ENCODE data around the gene DNM3.

DNM3 gene

DNA sequence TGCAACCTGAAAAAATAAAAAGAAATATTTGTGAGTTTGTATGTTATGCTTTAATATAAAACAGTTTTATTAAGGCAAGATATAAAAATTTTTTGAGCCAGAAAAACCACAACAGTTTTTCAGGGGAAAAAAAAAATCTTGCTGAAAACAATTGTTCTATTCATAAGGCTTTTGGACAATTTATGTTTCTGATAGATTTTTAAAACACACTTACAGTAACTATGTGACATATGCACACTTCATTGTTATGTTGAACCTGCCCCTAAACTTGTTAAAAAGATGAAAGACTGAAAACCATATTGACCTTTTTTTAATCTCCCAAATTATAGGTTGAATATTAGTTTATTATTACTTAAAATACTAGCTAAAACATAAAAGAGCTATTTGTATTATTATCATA is 299.3 kb downstream of the DNM3 start:
- DNase-seq (ENCODE audit: low read depth) = no peak

DNA sequence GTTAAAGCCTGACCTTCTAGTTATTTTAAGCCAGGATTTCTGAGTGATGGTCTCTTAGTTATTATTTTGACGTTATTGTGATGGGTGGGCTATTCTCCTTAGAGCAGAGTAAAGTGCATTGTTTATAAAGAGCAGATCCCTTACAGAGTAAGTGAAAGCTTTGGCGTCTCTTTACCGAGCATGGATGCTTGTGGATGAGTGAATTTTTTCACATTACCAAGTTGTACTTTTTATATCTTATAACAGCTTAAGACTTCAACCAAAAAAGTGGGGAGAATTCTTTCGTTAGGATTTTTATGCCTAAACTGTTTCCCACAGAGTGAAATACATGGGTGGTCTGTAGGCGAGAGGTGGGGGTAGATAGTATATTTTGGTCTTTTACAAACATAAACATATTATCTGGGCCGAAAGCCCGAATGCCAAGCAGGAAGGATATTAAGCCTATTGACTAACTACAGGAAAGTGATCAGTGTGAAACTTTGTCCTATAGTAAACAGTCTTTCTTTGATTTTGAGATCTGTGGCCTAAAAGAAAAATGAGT is 300.1 kb downstream of the DNM3 start:
- no peak for DNase-seq (ENCODE audit: low read depth)

DNA sequence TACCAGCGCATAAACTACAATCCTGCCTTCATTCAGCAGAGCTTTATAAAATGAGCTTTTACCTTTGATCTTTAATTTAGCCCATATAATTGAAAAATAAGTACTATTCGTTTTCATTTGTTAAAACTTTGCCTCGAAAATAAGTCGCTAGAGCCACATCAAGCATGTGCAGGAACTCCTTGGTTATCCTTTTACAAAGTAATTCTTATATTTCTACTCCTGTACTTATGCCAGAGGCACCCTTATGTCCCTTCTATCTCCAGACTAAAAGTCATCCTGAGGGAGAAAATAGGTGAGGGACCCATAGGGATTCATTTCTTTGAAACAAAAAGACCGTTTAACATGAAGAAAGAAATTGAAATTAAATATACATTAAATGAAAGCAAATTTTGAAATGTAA is 301.0 kb downstream of the DNM3 start:
- no peak for DNase-seq (ENCODE audit: low read depth)

DNA sequence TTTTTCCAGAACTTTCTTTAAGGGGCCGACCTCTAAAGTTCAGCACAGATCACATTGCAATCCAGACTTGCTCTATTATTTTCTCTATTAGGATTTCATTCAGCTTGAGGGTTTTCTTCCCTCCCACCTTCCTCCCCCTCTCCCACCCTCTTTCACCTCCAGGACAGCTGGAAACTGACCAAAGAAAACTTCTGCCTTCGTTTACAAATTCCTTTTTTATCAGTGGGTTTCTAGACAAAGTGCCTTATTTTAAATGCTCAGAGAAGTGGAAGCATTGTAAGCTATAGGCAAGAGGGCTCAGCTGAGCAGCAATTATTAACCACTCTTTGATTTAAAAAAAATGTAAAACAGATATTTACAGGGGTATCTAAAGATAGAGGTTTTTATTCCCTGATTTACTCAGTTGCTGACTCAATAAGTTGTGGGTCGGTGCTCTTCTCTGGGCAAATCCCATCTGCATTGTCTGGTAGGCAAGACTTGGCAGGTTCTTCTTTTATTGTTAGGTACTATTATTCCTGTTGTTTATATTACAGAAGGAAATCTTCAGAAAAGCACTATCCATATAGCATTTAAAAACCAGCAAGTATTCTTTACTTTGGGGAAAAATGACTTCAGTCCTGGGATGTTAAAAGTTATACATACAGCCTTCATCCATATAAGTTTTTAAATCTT is 302.2 kb downstream of the DNM3 start:
- no peak for DNase-seq (ENCODE audit: low read depth)

DNA sequence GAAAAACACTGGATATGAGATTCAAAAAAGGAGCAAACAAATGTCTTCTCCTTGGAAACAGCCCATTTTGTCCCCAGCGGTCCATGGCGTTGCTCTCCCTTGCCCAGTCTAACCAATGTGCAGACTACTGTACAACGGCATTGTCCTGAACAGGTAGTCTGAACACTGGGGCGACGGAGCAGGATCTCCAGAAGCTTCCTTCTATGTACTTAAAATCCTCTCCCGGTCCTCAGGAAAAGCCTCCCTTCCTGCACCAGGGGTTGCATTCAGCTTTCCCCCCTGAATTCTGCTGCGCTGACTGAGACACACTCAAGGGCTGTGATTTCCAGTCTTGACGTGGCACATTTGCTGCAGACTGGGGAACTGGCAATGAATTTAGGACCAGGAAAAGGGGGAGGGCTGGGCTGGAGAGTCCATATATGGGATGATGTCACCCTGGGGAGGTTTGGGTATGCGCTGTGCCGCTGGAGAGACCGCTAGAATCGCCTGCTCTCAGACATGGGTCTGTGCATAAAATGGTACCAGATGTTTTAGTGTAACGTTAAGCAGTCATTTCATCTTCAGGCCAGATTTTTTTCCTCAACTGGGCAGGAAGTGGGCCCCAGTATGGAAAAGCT is 303.3 kb downstream of the DNM3 start:
- no peak for DNase-seq (ENCODE audit: low read depth)

DNA sequence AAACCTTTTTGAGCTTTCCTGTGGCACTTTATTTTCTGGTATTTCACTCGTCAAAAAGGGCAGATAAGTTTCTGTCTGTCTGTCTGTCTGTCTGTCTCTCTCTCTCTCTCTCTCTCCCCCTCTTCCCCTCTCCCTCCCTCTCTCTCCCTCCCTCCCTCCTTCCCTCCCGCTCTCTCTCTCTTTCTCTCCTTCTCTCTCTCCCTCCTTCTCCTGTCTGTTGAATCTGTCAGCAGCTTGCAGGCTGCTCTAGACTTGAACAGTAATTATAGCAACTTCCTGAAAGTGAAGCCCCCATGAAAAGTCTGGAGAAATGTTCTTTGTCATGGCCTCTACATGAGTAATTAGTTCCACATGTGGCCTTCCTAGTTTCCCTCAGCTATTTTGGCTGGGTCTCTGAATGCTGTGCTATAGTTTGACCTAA is 303.9 kb downstream of the DNM3 start:
- no peak for DNase-seq (ENCODE audit: low read depth)

DNA sequence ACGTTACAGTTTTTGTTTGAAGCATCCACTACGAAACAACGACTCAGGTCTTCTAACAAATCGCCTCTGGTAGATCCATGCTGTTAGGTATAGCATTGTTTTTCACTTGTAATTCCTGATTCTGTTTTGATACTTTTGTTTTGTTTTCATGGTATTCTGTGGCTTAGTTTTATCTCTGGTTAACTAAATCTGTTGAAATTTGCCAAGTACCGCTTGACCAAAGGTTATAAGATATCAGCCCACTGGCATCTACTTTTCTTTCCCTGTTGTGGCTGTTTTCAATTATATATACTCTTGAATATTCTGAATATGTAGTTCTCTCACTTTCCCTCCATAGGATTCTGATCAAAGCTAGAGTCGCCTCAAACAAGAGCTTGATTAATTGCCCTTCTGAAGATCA is 304.4 kb downstream of the DNM3 start:
- DNase-seq (ENCODE audit: low read depth) = no peak

DNA sequence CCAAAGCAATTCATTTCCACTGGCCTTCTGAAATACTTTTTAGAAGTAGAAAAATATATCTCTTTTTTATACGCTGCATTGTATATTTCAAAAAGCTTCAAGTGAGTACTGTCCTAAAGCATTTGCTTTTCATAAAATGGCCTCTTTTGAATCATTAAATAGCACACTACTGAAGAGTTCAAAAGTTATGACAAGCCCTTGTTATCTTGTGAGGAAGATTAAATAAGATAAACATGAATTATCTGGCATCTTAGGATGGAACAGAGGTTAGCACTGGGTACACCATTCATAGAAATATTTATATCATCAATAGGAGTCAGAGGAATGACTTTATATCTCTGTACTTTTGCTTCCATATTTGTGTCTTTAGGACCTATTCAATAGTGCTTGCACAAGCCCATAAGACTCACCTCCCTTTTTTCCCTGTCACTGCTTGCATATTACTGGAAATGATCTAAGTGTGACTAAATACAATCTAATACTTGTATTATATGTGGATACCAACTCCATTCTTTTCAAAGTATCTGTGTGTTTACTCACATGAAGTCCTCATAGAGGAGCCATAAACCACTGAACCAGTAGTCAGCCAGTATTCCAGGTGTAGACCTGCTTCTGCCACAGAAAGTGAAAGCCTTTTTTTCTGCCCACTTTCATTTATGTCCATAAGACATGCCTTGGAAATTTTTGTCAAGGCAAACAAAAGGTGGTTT is 305.0 kb downstream of the DNM3 start:
- no peak for DNase-seq (ENCODE audit: low read depth)

DNA sequence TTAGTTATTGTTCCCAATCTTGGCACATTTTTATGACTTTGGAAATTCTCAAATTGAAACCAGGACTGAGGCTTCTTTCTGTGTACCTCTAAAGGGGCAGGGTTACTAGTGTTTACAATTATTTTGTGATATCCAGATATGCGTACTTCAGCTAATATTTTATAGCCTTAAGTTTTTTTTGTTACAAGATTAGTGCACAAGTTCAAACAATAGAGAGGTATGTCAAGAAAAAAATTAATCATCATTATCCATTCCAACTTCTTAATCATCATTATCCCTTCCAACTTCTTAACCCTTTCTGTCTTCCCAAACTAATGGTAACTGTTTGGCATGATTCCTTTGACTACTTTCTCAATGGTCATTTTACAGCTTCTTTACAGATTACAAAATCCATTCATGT is 306.2 kb downstream of the DNM3 start:
- no peak for DNase-seq (ENCODE audit: low read depth)

DNA sequence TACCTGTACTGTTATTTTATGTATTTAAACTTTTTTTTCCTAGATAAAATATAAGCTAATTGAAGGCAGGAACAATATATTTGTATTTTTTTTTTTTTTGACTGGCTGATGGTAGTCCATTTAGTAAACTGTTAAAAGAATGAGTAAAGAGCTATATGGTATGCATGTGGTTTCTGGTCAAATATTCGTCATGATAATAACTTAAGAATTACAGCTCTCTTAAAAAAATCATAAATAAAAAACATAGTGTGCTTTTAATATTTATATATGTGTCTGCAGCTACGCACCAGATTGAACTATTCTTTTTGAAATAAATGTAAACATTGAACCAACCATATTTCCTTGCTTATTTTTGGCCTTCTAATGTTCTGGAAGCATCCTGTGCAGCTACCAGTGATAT is 306.9 kb downstream of the DNM3 start:
- no peak for DNase-seq (ENCODE audit: low read depth)

DNA sequence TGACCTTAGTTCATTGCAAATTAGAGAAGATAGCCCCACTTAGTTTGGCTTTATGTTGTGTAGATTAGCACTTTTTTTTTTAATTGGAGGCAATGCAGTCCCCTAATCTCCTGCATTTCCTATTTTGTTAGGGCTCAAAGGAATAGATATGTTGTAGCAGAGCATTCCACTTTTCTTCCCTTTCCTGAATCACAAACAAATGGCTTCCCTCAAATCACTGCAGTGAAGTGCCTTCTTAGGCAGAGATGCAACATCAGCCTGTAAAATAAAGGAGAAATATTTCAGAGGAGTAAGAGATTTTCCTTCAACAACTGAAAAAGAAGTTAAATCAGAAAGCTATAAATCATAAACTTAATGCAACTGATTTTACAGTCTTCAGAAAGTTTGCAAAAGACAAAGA is 307.4 kb downstream of the DNM3 start:
- DNase-seq (ENCODE audit: low read depth) = no peak

DNA sequence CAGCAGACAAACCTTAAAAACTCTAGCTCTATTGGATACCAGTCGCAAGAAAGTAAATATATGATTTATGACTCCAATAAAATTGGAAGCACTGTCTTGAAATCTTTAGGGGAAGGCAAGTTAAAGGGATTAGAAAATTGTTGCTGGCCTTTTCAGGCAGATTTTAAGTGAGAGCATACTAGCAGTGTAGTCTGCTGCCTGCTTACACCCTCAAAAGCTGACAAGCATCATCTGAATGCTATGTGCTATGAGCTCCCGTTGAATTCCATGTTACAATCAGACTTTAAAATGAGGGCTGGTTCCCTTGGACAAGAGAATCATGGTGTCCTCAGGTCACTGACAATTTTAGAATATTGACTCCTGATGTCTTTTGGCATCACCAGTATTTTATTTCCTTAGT is 308.0 kb downstream of the DNM3 start:
- DNase-seq (ENCODE audit: low read depth) = no peak

DNA sequence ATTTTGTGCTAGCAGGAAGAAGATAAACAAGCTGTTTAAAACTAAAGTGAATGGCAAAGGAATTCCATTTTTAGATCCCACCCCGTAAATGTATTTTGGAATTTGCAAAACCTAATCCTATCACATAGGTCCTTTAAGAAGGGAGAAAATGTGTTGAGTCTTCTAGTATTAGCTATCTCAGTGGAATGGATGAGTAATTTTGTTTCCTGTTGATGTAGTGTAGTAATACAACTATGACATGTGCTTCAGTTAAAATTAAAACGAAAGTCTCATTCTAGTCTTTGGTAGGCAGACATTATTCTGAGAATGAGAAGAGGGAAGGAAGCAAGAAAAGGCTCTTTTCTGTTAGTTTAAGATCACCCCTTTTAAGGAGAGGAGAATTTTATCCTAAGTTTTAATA is 313.3 kb downstream of the DNM3 start:
- no peak for DNase-seq (ENCODE audit: low read depth)

DNA sequence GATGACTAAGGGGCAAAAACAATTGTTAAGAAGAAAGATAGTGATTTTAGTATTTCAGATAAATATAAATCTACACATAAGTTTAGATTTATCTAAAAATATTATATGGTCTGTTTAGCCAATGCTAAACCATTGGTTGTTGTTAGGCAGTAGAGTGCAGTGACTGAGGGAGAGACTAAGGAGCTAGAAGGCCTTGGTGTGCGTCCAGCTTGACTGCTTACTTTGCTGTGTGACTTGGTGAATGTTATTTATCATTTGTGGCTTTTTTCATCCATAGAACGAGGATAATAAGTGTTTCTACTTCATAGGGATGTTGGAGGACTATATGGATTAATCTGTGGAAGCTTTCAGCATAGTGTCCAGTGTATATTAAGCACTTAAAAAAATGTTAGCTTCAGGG is 314.5 kb downstream of the DNM3 start:
- DNase-seq (ENCODE audit: low read depth) = no peak

DNA sequence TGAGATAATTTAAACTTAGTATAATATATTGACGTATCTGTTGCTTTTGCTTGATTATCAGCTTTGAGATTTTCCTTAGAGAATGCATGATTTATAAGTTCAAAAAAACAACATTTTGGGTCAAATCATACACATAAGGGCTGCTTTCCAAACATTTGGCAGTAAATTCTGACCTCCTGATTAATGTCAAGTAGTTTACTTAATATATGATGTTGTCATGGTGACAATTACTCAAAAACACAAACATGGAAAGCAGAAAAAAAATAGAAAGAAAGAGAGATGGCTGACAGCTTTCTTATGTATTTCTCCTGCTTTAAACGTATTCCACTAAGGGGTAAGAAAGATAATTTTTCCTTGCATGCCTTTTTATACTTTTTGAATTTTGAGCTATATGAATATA is 320.9 kb downstream of the DNM3 start:
- DNase-seq (ENCODE audit: low read depth) = no peak

DNA sequence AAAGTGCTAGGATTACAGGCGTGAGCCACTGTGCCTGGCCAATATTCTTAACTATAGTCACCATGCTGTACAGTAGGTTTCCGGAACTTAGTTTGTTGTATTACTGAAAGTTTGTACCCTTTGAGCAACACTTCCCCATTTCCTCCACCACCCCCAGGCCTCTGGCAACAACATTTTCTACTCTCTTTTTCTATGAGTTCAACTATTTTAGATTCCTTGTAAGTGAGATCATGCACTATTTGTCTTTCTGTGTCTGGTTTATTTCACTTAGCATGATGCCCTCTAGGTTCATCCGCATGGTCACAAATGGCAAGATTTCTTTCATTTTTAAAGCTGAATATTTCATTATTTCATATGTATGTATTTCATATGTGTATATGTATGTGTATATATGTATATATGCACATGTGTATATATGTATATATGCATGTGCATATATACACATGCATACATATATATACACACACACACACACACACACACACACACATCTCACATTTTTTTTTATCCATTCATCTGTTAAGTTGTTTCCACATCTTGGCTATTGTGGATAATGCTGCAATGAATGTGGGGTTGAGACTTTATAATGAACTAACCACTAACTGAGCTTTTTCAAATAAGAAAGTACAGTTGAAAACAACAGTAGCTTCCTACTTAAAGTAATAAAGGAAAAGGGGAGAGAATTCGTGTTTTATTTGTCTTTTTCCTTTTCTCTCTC is 322.4 kb downstream of the DNM3 start:
- DNase-seq (ENCODE audit: low read depth) = no peak

DNA sequence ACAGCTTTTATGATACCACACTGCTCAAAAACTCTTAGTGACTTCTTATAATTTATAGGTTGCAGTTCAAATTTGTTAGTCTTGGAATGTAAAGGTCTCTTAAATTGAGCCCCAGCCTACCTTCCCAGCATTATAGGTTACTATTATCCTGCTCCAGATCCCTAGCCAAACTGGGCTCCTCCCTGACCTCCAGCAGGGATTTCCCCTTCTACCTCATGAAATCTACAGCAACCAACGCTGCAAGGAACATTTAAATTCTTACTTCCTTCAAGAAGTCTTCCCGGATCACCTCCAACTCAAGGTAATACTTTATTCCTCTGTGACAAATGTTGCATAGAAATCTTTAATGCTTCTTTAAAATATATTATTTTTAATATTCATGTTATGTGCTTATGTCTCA is 324.1 kb downstream of the DNM3 start:
- no peak for DNase-seq (ENCODE audit: low read depth)

DNA sequence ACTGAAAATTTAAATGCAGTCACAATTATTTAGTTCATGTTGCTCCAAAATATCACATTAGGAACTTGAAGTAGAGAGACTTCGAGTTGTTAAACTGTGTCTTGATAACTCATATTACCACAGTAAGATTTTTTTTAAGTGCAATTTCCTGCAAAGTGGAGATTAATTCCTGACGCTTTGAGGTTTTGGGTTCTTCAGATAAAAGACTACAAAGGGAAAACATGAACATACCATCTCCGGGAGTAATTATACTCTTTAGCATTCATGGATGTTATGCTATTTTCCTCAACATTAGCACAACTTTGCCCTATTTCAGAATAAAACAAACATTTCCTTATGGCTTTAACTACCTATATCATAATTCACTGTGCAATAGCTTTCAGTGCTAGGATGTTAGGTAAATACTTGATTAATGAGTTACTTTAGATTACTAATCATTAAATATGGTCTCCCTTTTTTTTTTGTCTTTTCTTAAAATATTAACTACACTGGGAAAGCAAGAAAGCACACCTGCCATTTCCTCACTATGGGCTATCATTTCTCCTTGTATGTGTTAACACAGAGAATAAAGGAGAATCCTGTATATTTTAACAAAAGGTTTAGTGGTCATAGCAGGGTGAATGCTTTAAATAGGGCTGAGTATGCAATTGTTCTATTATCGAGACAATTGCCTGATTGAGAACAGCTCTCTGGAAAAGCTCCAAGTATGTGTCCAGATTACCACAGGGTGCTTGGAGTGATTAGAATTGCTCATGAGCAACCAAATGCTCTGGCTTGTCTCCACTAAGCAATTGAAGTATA is 326.7 kb downstream of the DNM3 start:
- no peak for DNase-seq (ENCODE audit: low read depth)

DNA sequence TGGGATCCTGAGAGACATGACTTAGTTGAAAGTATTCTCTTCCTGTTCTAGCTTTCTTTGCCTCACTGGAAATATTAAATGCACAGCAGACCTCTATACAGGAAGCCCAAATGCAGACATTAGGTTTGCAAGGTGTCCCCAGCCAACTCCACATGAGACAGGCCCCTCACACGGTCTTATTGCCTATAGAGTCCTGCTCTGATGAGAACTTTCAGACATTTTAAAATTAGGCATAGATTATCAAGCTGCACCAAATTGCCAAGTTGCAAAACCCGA is 327.2 kb downstream of the DNM3 start:
- no peak for DNase-seq (ENCODE audit: low read depth)

DNA sequence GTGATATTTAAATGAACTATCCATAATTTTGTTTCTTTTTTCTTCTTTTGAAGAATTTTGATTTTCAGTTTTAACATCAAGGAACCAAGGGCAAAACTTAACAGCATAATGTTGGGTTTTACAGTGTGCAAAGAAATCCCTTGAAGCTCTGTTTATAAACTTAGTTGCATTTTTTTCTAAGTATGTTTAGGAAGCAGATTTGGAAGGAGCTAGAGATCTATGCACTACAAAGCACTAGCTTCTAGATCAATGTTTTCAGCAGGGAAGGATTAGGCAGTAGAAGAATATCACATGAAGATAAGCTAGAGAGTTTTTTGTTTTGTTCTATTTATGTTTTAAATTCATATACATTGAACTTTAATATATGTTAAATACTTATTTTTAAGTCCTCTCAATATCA is 328.5 kb downstream of the DNM3 start:
- no peak for DNase-seq (ENCODE audit: low read depth)

DNA sequence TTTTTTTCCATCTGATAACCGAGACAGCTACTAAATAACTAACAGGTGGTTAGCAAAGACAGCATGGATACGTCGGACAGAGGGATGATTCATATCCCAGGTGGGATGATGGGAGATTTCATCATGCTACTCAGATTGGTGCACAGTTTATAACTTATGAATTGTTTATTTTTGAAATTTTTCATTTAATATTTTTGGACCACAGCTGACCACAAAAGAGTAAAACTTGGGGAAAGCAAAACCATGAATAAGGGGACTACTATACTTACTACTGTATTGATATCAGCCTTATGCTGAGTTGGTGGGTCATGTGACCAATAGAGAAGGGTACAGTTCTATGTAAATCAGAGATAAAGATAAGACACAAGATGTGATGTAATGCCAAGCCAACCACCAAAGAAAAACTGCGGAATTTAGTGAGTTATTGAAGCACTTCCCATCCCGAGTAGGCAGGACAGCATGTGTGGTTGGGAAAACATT is 331.1 kb downstream of the DNM3 start:
- DNase-seq (ENCODE audit: low read depth) = no peak

DNA sequence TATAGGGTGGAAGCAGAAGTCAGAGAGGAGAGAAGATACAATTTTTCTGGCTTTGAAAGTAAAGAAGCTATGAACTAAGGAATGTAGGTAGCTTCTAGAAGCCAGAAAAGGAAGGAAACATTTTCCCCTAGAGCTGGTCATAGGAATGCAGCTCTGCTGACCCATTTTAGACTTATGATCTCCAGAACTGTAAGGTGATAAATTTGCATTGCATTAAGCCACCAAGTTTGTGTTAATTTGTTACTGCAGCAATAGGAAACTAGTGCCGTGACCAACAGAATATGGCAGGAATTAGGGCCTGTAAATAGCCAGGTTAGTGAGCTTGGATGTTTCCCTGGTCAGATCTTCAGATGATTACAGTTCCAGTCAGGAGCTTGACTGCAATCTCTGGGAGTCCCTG is 334.9 kb downstream of the DNM3 start:
- no peak for DNase-seq (ENCODE audit: low read depth)
